Hepatocyte (in vitro differentiated cells): Measurements from ENCODE around the gene UTS2B.

Experiments
- EZH2 ChIP-seq: fragments of 200-600 bp; sonication (generic); IDR thresholded peaks from 2 replicates; pipeline ENCODE4 v1.6.1; 2016; ENCODE audit warnings: antibody characterized with exemption, mild to moderate bottlenecking, borderline replicate concordance
- EZH2phosphoT487 ChIP-seq: fragments of 200-600 bp; sonication (generic); IDR thresholded peaks from one replicate; pipeline ENCODE4 v1.6.1; 2018; ENCODE audit warnings: antibody characterized with exemption, mild to moderate bottlenecking, low read depth, moderate library complexity; ENCODE audit not compliant: unreplicated experiment, severe bottlenecking
- TF ChIP-seq, protein P1 (sequence below): fragments of 200-600 bp; sonication (generic); IDR thresholded peaks from 2 replicates; pipeline ENCODE4 v1.5.1; 2016; ENCODE audit warnings: antibody characterized with exemption, mild to moderate bottlenecking; ENCODE audit not compliant: poor library complexity

GRCh38 chr3:191257286-191257685 lies 73.0 kb downstream of the UTS2B start:
- TF ChIP-seq, protein P1, sequence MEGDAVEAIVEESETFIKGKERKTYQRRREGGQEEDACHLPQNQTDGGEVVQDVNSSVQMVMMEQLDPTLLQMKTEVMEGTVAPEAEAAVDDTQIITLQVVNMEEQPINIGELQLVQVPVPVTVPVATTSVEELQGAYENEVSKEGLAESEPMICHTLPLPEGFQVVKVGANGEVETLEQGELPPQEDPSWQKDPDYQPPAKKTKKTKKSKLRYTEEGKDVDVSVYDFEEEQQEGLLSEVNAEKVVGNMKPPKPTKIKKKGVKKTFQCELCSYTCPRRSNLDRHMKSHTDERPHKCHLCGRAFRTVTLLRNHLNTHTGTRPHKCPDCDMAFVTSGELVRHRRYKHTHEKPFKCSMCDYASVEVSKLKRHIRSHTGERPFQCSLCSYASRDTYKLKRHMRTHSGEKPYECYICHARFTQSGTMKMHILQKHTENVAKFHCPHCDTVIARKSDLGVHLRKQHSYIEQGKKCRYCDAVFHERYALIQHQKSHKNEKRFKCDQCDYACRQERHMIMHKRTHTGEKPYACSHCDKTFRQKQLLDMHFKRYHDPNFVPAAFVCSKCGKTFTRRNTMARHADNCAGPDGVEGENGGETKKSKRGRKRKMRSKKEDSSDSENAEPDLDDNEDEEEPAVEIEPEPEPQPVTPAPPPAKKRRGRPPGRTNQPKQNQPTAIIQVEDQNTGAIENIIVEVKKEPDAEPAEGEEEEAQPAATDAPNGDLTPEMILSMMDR: no peak
- TF ChIP-seq EZH2phosphoT487 (no peak), EZH2 (no peak)
